ENCODE data around the gene HLA-G. TPM values are rescaled to one million over a fixed set of nuclear protein-coding genes. Genes with fewer than 3 reads are reported as not detected.

The HLA-G gene
- total and polyA plus RNA-seq, 2 donors (not counting 3 experiments of a cell fraction or from before 2014, with no cell fraction given) = 0.24 TPM; not detected in 1

GRCh38 chr6:29790626-29791025 is 37.0 kb upstream of the HLA-G start:
- Histone ChIP-seq H3K9ac (replicated peaks; ENCODE audit: extremely low read depth, insufficient read depth, low read length) (no peak overlapping the region), H3K9me3 (replicated peaks; ENCODE audit: control insufficient read depth, insufficient read depth, low read length) (no peaks in the 10 kb centered on the region), H2AFZ (ENCODE audit: low read depth, low read length) (no peak overlapping the region), H3K79me2 (ENCODE audit: control insufficient read depth, insufficient read depth, low read length) (no peaks in the 10 kb centered on the region), H4K20me1 (replicated peaks; ENCODE audit: control insufficient read depth, extremely low read depth, insufficient read depth, low read length) (no peaks in the 10 kb centered on the region), H3K27me3 (ENCODE audit: control insufficient read depth in 2 of 2, insufficient read depth in 2 of 2, low read length in 2 of 2) (peaks cover 27 to 64% of the 10 kb centered on the region in 2 experiments), H3K4me3 (replicated peaks in 1 of 3; ENCODE audit: insufficient read depth in 1 of 3, low read depth in 1 of 3, low read length in 3 of 3) (no peak overlapping the region), H3K4me1 (ENCODE audit: control insufficient read depth, extremely low read depth, insufficient read depth, low read length) (no peaks in the 10 kb centered on the region), H3K36me3 (ENCODE audit: control insufficient read depth in 2 of 2, extremely low read depth in 1 of 2, insufficient read depth in 2 of 2, low read length in 2 of 2) (no peaks in the 10 kb centered on the region), H3K9me1 (replicated peaks; ENCODE audit: control insufficient read depth, extremely low read depth, insufficient read depth, low read length) (no peaks in the 10 kb centered on the region), H3K4me2 (ENCODE audit: insufficient read depth, low read length) (no peak overlapping the region), H3K27ac (ENCODE audit: insufficient read depth, low read depth, low read length) (no peak overlapping the region)
- dilution Hi-C loops (cut with MboI; ENCODE audit: extremely low pct_ligation_motif_present, low sequenced_read_pairs) (loop anchor here (10.0 kb wide), 1 partner anchor 164 kb away; no protein-coding TSS in a partner anchor), intact Hi-C loops (cut with micrococcal nuclease) (loop anchor here (5.0 kb wide), 1 partner anchor 38 kb away; no protein-coding TSS in a partner anchor)
- ChIA-PET POLR2A (no interaction called here), CTCF (interaction anchor here (1.0 to 1.9 kb wide), 2 partner anchors 53 to 137 kb away, joined by 3 to 21 read pairs; no protein-coding TSS in a partner anchor)
- no peak for TF ChIP-seq FOS (IDR thresholded peaks at IDR 0.05; ENCODE audit: borderline replicate concordance, insufficient read depth, low read length)
- TF ChIP-seq MYC (IDR thresholded peaks at IDR 0.05; ENCODE audit: low read depth, low read length) = no peak
- no peak for TF ChIP-seq POLR2AphosphoS5 (IDR thresholded peaks at IDR 0.05; ENCODE audit: insufficient read depth, low read depth, low read length)
- TF ChIP-seq POLR2A (IDR thresholded peaks at IDR 0.05; ENCODE audit: low read depth, low read length) = no peak
- no peak for TF ChIP-seq GATA2 (IDR thresholded peaks at IDR 0.05; ENCODE audit: insufficient read depth, insufficient read length, low read depth, low read length)
- no peak for TF ChIP-seq JUN (IDR thresholded peaks at IDR 0.05; ENCODE audit: borderline replicate concordance, insufficient read depth, insufficient read length, low read depth)
- no peak for TF ChIP-seq MAX (IDR thresholded peaks at IDR 0.05; ENCODE audit: insufficient read depth, insufficient read length)
- no peak for TF ChIP-seq CTCF (IDR thresholded peaks at IDR 0.05; ENCODE audit: extremely low read depth in 1 of 2, insufficient read depth in 1 of 2, low read depth in 1 of 2, low read length in 2 of 2)
- no peak for TF ChIP-seq EZH2 (IDR thresholded peaks at IDR 0.05; ENCODE audit: borderline replicate concordance, low read depth, low read length, severe bottlenecking)
- no TSS peak for BruUV-seq (replicated peaks)
- FAIRE-seq = no peak
- DNase-seq (ENCODE audit: low read depth, low spot score) = no peak

All from endothelial cell of umbilical vein (primary cell).